ENCODE results near the gene TEKT2. TPM values are rescaled to one million over a fixed set of nuclear protein-coding genes. Genes with fewer than 3 reads are reported as not detected.

TEKT2 gene
- total RNA-seq, 4 donors from 2014 or later, result 0.38 TPM; not detected in 3

DNA sequence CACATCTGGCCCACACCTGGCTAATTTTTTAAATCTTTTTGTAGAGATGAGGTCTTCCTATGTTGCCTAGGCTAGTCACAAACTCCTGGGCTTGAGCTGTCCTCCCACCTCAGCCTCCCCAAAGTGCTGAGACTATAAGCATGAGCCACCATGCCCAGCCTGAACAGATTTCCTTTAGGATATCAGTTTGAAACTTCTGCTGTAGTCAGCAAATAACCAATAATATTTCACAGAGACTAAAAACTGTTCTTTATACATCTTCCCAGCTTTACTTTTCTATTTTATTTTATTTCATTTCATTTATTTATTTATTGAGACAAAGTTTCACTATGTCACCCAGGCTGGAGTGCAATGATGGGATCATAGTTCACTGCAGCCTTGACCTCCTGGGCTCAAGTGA is 29.9 kb upstream of the TEKT2 start:
- no peaks in the 10 kb centered on the region for H3K9me3 ChIP-seq
- H3K27me3 ChIP-seq, result no peaks in the 10 kb centered on the region
- peaks cover 38% of the 10 kb centered on the region for H3K36me3 ChIP-seq
- no peaks in the 10 kb centered on the region for H3K4me1 ChIP-seq
- no peak overlapping the region for H3K4me3 ChIP-seq
- H3K27ac ChIP-seq, result no peak overlapping the region
- TF ChIP-seq, protein P1, sequence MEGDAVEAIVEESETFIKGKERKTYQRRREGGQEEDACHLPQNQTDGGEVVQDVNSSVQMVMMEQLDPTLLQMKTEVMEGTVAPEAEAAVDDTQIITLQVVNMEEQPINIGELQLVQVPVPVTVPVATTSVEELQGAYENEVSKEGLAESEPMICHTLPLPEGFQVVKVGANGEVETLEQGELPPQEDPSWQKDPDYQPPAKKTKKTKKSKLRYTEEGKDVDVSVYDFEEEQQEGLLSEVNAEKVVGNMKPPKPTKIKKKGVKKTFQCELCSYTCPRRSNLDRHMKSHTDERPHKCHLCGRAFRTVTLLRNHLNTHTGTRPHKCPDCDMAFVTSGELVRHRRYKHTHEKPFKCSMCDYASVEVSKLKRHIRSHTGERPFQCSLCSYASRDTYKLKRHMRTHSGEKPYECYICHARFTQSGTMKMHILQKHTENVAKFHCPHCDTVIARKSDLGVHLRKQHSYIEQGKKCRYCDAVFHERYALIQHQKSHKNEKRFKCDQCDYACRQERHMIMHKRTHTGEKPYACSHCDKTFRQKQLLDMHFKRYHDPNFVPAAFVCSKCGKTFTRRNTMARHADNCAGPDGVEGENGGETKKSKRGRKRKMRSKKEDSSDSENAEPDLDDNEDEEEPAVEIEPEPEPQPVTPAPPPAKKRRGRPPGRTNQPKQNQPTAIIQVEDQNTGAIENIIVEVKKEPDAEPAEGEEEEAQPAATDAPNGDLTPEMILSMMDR (IDR thresholded peaks at IDR 0.05), result no peak
- no peak for TF ChIP-seq POLR2A (IDR thresholded peaks at IDR 0.05)
- TF ChIP-seq POLR2AphosphoS5 (IDR thresholded peaks at IDR 0.05), result no peak
- no peak for TF ChIP-seq EP300 (IDR thresholded peaks at IDR 0.05)
- DNase-seq (ENCODE audit: low spot score in 2 of 2), result no peak

DNA sequence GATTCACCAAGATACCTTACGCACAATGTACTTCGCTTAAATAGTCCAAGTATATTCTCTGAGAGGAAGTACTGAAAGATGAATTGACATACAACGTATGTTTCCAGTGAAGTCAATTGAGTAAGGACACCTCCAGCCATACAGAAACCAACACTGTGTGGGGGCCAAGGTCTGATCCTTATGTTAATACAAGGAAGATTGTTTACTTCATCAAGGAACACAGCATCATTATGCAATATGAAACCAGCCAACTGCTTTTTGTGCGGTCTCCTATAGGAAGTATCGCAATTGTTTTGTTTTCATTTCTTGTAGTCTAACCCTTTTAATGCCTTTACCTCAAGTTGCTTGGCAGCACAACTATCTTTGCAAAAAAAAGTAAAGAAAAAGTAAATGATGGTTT is 28.2 kb upstream of the TEKT2 start:
- DNase-seq (ENCODE audit: low spot score in 2 of 2), result no peak
- TF ChIP-seq, protein P1 (IDR thresholded peaks at IDR 0.05), result no peak
- TF ChIP-seq EP300 (IDR thresholded peaks at IDR 0.05) (no peak), POLR2A (IDR thresholded peaks at IDR 0.05) (no peak)
- H3K9me3 ChIP-seq, result no peaks in the 10 kb centered on the region
- H3K27me3 ChIP-seq, result no peaks in the 10 kb centered on the region
- H3K36me3 ChIP-seq, result peaks cover 27% of the 10 kb centered on the region
- H3K4me1 ChIP-seq, result no peaks in the 10 kb centered on the region
- H3K27ac ChIP-seq, result no peak overlapping the region
- no peak overlapping the region for H3K4me3 ChIP-seq
- WGBS, result 86% methylated on average over 5 of the region's 5 CpGs

DNA sequence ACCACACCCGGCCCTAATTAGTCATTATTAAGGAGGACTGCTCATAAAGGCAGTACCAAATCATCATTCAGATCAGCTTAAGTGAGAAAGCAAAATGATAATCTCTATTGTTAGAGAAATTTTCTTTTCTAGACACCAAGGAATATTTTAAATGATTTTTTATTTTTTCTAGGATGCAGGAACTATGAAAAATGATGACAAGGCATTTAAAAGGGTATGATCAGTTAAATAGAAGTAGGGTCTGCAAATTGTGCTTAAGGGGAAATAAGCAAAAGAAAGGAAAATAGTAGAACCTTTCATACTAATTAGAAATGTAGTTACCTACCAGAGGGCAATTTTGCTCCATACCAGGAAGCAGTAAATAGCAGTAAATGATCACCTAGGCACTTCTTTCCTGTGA is 21.6 kb upstream of the TEKT2 start:
- no peaks in the 10 kb centered on the region for H3K9me3 ChIP-seq
- no peak for DNase-seq (ENCODE audit: low spot score in 2 of 2)
- no peak overlapping the region for H3K4me3 ChIP-seq
- TF ChIP-seq, protein P1 (IDR thresholded peaks at IDR 0.05), result no peak
- TF ChIP-seq POLR2A (IDR thresholded peaks at IDR 0.05) (no peak), POLR2AphosphoS5 (IDR thresholded peaks at IDR 0.05) (no peak), EP300 (IDR thresholded peaks at IDR 0.05) (no peak)
- H3K36me3 ChIP-seq, result no peaks in the 10 kb centered on the region
- H3K27ac ChIP-seq, result no peak overlapping the region
- no peaks in the 10 kb centered on the region for H3K4me1 ChIP-seq
- 95% methylated on average over 1 of the region's 1 CpG for WGBS
- H3K27me3 ChIP-seq, result no peaks in the 10 kb centered on the region

DNA sequence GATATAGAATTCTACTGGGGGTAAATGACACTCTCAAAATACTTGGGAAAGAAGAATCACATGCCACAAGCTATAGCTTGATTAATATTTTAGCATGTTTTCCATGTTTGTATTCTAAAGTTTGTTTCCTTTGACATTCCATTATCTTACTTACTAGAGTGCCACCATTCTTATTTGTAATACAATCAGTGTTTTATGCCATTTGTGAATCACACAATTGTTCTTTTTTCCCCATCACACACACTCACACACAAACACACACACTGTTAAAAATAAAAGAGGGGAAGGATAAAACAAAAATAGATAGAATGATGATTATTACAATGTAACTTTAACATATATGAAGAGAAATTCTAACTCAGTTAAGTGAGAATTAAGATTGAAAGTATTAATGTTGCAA is 16.0 kb upstream of the TEKT2 start:
- H3K4me3 ChIP-seq, result no peak overlapping the region
- no peak for TF ChIP-seq EP300 (IDR thresholded peaks at IDR 0.05)
- TF ChIP-seq POLR2A (IDR thresholded peaks at IDR 0.05), result no peak
- TF ChIP-seq, protein P1 (IDR thresholded peaks at IDR 0.05), result no peak
- no peak for TF ChIP-seq POLR2AphosphoS5 (IDR thresholded peaks at IDR 0.05)
- no peaks in the 10 kb centered on the region for H3K9me3 ChIP-seq
- no peaks in the 10 kb centered on the region for H3K36me3 ChIP-seq
- no peaks in the 10 kb centered on the region for H3K27me3 ChIP-seq
- no peak for DNase-seq (ENCODE audit: low spot score in 2 of 2)
- no peak overlapping the region for H3K27ac ChIP-seq
- H3K4me1 ChIP-seq, result no peaks in the 10 kb centered on the region

DNA sequence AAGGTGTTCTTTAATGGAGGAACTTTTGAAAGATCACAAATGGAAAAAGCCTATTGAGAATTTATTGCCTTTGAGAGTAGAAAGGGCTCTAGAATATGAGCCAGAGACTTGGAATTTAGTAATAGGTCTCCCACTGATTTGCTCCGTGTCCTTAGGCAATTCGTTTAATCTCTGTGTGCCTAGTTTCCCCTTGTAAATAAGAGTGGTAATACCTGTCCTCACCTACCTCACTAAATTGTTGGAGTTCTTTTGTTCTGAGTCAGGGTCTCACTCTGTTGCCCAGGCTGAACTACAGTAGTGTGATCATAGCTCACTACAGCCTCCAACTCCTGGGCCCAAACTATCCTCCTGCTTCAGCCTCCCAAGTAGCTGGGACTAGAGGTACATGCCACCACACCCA is 15.0 kb upstream of the TEKT2 start:
- no peaks in the 10 kb centered on the region for H3K27me3 ChIP-seq
- no peak for DNase-seq (ENCODE audit: low spot score in 2 of 2)
- H3K4me1 ChIP-seq, result no peaks in the 10 kb centered on the region
- H3K9me3 ChIP-seq, result no peaks in the 10 kb centered on the region
- 80% methylated on average over 2 of the region's 2 CpGs for WGBS
- no peak for TF ChIP-seq EP300 (IDR thresholded peaks at IDR 0.05)
- TF ChIP-seq, protein P1 (IDR thresholded peaks at IDR 0.05), result no peak
- no peak overlapping the region for H3K27ac ChIP-seq
- H3K4me3 ChIP-seq, result no peak overlapping the region
- no peaks in the 10 kb centered on the region for H3K36me3 ChIP-seq
